A673 (cell line): Measurements from ENCODE around the gene NEK5. TPM values are rescaled to one million over a fixed set of nuclear protein-coding genes. Genes with fewer than 3 reads are reported as not detected.

Source experiments
- BruUV-seq: library from RNA; stranded (reverse); fragments of 400-500 nt; replicated peaks from 2 replicates; lab custom pipeline; 2021; lab: Mats Ljungman, UMichigan
- CTCF ChIA-PET: fragments of 300-600 bp; sonication (Branson Sonifier 250); formaldehyde crosslinking; loops from one replicate; lab custom pipeline; 2022; ENCODE audit warnings: antibody characterized with exemption; lab: Charles Lee
- POLR2A ChIA-PET: fragments of 300-600 bp; sonication (Branson Sonifier 250); formaldehyde crosslinking; loops from one replicate; lab custom pipeline; 2022; ENCODE audit warnings: antibody characterized with exemption; ENCODE audit not compliant: low non-redundant PET; lab: Charles Lee
- DNase-seq: peaks from one replicate; pipeline ENCODE4 v3.0.0-alpha.2; 2015; ENCODE audit warnings: low spot score
- H3K27ac ChIP-seq: fragments of 200-600 bp; sonication (generic); 2 replicates; pipeline ENCODE4 v1.5.1; 2016; ENCODE audit warnings: mixed run types, low read depth, mild to moderate bottlenecking, mixed read lengths, antibody characterized with exemption, low read length; ENCODE audit not compliant: poor library complexity, severe bottlenecking
- H3K27me3 ChIP-seq: fragments of 200-600 bp; sonication (generic); replicated peaks from 2 replicates; pipeline ENCODE4 v1.6.1; 2017; ENCODE audit warnings: mixed run types, low read depth, mild to moderate bottlenecking, mixed read lengths, antibody characterized with exemption, low read length; ENCODE audit not compliant: insufficient read depth, poor library complexity
- H3K36me3 ChIP-seq: fragments of 200-600 bp; sonication (generic); 2 replicates; pipeline ENCODE4 v1.6.1; 2016; ENCODE audit warnings: mixed run types, mild to moderate bottlenecking, mixed read lengths, antibody characterized with exemption, low read length; ENCODE audit not compliant: insufficient read depth, poor library complexity, severe bottlenecking
- H3K4me1 ChIP-seq: fragments of 200-600 bp; sonication (generic); 2 replicates; pipeline ENCODE4 v1.6.1; 2017; ENCODE audit warnings: mixed run types, mild to moderate bottlenecking, mixed read lengths, antibody characterized with exemption, low read length; ENCODE audit not compliant: insufficient read depth, poor library complexity, severe bottlenecking
- H3K4me3 ChIP-seq: fragments of 200-600 bp; sonication (generic); 2 replicates; pipeline ENCODE4 v1.5.1; 2016; ENCODE audit warnings: low read depth, mixed run types, mild to moderate bottlenecking, mixed read lengths, low read length; ENCODE audit not compliant: poor library complexity, severe bottlenecking
- H3K9me3 ChIP-seq: fragments of 200-600 bp; sonication (generic); 2 replicates; pipeline ENCODE4 v1.6.1; 2016; ENCODE audit warnings: mixed run types, low read depth, mild to moderate bottlenecking, mixed read lengths, antibody characterized with exemption, low read length; ENCODE audit not compliant: poor library complexity, severe bottlenecking
- EZH2 ChIP-seq: fragments of 200-600 bp; sonication (generic); IDR thresholded peaks from 2 replicates; pipeline ENCODE4 v1.6.1; 2017; ENCODE audit warnings: borderline replicate concordance, low read depth, mild to moderate bottlenecking, mixed read lengths, antibody characterized with exemption, low read length; ENCODE audit not compliant: poor library complexity, severe bottlenecking
- intact Hi-C: fragments of 100-400 bp; cut with micrococcal nuclease; formaldehyde crosslinking; loops from one replicate; pipeline ENCODE4 v1.10.0; 2022; ENCODE audit not compliant: unreplicated experiment
- total RNA-seq: library from RNA; stranded (reverse); gene quantifications from 2 replicates; pipeline ENCODE4 v1.2.3, GENCODE V29; 2021
- TF ChIP-seq, protein P1 (sequence below): fragments of 300-800, 200-600 bp; sonication (generic); conservative IDR thresholded peaks from 2 replicates; pipeline ENCODE4 v1.5.1; 2017; ENCODE audit warnings: low read depth, mild to moderate bottlenecking, antibody characterized with exemption, low read length, moderate library complexity, mixed read lengths

NEK5 gene
- total RNA-seq, 1 experiment from 2014 or later, result not detected

DNA sequence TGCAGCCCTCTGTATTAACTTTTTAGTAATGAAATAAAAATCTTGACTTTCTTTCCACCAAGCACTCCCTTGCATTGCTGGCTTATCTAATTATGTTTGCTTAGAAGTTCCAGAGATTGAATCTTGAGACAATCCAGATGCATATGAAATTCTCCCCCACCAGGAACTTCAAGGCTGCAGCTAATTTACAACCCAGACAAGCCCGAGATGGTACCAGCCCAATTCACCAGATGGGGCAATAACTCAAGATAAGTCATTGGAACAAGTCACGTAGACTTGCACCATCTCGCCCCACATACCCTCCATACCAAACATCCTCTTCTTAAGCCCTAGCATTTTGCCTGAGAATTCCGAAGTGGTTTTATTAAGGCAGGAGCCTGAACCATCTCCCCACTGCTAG, 75.4 kb downstream of the NEK5 start:
- TF ChIP-seq, protein P1, sequence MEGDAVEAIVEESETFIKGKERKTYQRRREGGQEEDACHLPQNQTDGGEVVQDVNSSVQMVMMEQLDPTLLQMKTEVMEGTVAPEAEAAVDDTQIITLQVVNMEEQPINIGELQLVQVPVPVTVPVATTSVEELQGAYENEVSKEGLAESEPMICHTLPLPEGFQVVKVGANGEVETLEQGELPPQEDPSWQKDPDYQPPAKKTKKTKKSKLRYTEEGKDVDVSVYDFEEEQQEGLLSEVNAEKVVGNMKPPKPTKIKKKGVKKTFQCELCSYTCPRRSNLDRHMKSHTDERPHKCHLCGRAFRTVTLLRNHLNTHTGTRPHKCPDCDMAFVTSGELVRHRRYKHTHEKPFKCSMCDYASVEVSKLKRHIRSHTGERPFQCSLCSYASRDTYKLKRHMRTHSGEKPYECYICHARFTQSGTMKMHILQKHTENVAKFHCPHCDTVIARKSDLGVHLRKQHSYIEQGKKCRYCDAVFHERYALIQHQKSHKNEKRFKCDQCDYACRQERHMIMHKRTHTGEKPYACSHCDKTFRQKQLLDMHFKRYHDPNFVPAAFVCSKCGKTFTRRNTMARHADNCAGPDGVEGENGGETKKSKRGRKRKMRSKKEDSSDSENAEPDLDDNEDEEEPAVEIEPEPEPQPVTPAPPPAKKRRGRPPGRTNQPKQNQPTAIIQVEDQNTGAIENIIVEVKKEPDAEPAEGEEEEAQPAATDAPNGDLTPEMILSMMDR, result no peak
- no peak for TF ChIP-seq EZH2
- no peak overlapping the region for H3K4me3 ChIP-seq
- no peaks in the 10 kb centered on the region for H3K36me3 ChIP-seq
- ChIA-PET POLR2A (no interaction called here), CTCF (no interaction called here)
- intact Hi-C loops, result no loop called here
- H3K9me3 ChIP-seq, result no peaks in the 10 kb centered on the region
- no peaks in the 10 kb centered on the region for H3K27me3 ChIP-seq
- BruUV-seq, result no TSS peak
- no peak overlapping the region for H3K27ac ChIP-seq
- no peaks in the 10 kb centered on the region for H3K4me1 ChIP-seq
- no peak for DNase-seq

GRCh38 chr13:52051400-52051799, 77.5 kb downstream of the NEK5 start:
- no peaks in the 10 kb centered on the region for H3K4me1 ChIP-seq
- no peaks in the 10 kb centered on the region for H3K27me3 ChIP-seq
- CTCF ChIA-PET, result no interaction called here
- no peak overlapping the region for H3K4me3 ChIP-seq
- TF ChIP-seq EZH2, result no peak
- TF ChIP-seq, protein P1, result no peak
- intact Hi-C loops, result no loop called here
- POLR2A ChIA-PET, result no interaction called here
- no peaks in the 10 kb centered on the region for H3K9me3 ChIP-seq
- no peaks in the 10 kb centered on the region for H3K36me3 ChIP-seq
- no peak overlapping the region for H3K27ac ChIP-seq
- no TSS peak for BruUV-seq
- DNase-seq, result no peak

- Histone ChIP-seq H3K36me3 (no peaks in the 10 kb centered on the region), H3K27ac (no peak overlapping the region), H3K4me1 (no peaks in the 10 kb centered on the region), H3K4me3 (no peak overlapping the region), H3K9me3 (no peaks in the 10 kb centered on the region), H3K27me3 (no peaks in the 10 kb centered on the region)
- no peak for TF ChIP-seq EZH2
- TF ChIP-seq, protein P1, result no peak
- ChIA-PET POLR2A (no interaction called here), CTCF (no interaction called here)
- intact Hi-C loops, result no loop called here
- DNase-seq, result no peak
- BruUV-seq, result no TSS peak
These were observed 80.4 kb downstream of the NEK5 start for GRCh38 chr13:52048516-52048915.
